NCI-H460 (cell line): ENCODE data around the gene HAUS8. TPM values are rescaled to one million over a fixed set of nuclear protein-coding genes. Genes with fewer than 3 reads are reported as not detected.
"Not testable (repeated sequence)": the region's sequence is repeated elsewhere in the genome, so short reads cannot be mapped to it uniquely, and the experiment has no call there.

ENCODE experiments used
- DNase-seq: peaks from one replicate; pipeline ENCODE4 v3.0.0-alpha.2; 2016; ENCODE audit warnings: low read depth; ENCODE audit errors: extremely low read depth
- total RNA-seq: library from RNA; depleted of rRNA; stranded (reverse); fragments of >200 nt; shearing (Covaris generic); gene quantifications from 2 replicates; pipeline ENCODE4 v1.2.3, GENCODE V29; 2014

The HAUS8 gene
- total RNA-seq, 1 experiment from 2014 or later, result 5.1 TPM

DNA sequence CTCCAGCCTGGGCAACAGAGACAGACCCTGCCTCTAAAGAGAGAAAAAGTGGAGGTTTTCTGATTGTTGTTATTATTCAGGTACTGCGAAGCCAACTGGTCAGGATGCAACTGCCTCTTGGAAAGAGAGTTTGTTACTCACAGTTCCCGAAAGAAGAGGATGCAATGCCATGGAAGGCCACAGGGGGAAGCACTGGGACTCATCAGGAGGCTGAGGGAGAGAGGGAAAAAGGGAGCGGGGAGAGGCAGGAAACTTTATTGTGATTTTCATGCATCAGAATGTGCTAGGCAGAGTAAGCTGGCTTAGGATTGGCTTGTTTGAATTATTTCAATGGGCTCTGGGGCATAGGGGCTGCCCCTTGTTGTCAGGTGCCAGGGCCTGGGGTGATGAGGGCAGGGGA lies 27.9 kb upstream of the HAUS8 start:
- no peak for DNase-seq

DNA sequence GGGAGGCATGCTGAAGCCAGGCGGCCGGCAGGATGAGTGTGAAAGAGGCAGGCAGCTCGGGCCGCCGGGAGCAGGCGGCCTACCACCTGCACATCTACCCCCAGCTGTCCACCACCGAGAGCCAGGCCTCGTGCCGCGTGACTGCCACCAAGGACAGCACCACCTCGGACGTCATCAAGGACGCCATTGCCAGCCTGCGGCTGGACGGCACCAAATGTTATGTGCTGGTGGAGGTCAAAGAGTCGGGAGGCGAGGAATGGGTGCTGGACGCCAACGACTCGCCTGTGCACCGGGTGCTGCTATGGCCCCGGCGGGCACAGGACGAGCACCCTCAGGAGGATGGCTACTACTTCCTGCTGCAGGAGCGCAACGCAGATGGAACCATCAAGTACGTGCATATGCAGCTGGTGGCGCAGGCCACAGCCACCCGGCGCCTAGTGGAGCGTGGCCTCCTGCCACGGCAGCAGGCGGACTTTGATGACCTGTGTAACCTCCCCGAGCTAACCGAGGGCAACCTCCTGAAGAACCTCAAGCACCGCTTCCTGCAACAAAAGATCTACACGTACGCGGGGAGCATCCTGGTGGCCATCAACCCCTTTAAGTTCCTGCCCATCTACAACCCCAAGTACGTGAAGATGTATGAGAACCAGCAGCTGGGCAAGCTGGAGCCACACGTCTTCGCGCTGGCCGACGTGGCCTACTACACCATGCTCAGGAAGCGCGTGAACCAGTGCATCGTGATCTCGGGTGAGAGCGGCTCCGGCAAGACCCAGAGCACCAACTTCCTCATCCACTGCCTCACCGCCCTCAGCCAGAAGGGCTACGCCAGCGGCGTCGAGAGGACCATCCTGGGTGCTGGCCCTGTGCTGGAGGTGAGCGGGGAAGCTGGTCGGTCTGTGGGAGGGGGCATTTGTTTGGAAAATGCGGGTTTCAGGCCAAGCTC lies 26.7 kb upstream of the HAUS8 start:
- DNase-seq, result no peak

DNA sequence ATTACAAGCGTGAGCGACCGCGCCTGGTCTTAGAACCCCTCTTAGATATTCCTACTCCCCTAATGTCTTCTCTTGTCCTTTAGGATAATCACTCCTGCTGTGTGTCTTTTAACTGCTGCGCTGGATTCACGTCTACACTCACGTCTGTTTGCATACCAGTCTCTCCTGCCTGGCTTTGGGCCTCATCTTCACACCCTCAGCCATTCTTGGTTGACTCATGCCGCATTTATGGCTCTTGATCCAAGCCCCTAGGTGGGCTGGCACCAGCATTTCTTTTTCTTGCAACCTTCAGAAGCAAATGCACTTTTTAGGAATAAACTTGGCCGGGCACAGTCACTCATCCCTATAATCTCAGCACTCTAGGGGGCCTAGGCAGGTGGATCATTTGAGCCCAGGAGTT lies 23.1 kb upstream of the HAUS8 start:
- DNase-seq, result no peak

DNA sequence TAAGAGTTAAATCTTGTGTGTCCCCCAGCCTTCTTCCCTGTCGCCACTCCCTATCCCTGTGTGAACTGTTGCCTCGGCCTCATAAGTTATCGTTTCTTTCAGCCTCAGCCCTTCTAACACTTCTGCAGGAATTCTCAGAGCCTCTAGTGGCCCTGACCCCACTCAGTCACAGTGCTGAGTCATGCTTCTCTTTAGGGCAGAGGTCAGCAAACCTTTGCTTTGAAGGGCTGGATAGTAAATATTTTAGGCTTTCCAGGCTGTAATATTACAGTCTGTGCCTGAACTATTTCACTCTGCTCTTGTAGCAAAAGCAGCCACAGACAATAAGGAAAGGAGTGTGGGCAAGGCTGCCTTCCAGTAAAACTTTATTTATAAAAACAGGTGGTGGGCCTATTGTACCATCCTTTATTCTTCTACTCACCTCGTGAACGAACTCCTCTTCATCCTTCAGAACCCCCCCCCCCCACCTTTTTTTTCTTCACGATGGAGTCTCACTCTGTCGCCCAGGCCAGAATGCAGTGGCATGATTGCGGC lies 22.4 kb upstream of the HAUS8 start:
- peak; percentile 52 for DNase-seq

DNA sequence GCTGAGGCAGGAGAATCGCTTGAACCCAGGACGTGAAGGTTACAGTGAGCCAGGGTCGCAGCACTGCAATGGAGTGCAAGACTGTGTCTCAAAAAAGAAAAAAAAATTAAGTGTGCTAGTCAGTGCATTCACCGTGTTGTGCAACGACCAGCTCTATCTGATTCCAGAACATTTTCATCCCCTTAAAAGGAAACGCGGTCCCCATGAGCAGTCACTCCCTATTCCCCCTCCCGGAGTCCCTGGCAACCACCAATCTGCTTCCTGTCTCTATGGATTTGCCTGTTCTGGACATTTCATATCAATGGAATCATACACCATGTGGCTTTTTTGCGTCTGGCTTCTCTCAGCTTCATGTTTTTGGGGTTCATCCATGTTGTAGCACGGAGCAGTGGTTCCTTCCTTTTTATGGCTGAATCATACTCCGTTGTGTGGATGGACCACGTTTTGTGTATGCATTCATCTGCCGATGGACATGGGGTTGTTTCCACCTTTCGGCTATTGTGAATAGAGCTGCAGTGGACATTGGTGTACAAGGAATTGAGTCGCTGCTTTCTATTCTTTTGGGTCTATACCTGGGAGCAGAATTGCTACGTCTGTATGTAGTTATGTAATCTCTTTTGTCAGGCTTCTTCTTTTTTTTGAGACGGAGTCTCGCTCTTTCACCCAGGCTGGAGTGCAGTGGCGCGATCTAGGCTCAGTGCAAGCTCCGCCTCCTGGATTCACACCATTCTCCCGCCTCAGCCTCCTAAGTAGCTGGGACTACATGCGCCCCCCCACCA lies 20.1 kb upstream of the HAUS8 start:
- DNase-seq, result no peak

DNA sequence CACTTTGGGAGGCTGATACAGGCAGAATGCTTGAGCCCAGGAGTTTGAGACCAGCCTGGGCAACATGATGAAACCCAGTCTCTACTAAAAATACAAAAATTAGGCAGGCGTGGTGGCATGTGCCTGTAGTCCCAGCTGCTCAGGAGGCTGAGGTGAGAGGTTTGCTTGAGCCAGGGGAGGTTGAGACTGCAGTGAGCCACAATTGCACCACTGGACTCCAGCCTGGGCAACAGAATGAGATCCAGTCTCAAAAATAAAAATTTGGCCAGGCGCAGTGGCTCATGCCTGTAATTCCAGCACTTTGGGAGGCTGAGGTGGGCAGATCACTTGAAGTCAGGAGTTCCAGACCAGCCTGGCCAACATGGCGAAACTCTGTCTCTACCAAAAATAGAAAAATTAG lies 19.4 kb upstream of the HAUS8 start:
- not testable (repeated sequence) for DNase-seq

DNA sequence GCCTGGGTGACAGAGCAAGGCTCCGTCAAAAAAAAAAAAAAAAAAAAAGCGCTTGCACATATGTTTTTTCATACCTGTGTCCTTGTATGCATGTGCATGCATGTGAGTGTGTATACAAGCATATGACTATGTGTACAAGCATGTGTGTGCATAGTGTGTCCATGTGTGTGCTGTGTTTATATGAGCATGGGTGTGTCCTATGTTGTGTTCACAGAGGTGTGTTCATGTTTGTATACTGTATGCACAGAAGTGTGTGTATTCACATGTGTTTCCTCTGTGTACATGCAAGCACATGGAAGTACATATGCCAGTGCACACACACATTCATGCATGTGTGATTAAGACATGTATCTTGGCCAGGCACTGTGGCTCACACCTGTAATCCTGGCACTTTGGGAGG lies 17.4 kb upstream of the HAUS8 start:
- DNase-seq, result no peak

DNA sequence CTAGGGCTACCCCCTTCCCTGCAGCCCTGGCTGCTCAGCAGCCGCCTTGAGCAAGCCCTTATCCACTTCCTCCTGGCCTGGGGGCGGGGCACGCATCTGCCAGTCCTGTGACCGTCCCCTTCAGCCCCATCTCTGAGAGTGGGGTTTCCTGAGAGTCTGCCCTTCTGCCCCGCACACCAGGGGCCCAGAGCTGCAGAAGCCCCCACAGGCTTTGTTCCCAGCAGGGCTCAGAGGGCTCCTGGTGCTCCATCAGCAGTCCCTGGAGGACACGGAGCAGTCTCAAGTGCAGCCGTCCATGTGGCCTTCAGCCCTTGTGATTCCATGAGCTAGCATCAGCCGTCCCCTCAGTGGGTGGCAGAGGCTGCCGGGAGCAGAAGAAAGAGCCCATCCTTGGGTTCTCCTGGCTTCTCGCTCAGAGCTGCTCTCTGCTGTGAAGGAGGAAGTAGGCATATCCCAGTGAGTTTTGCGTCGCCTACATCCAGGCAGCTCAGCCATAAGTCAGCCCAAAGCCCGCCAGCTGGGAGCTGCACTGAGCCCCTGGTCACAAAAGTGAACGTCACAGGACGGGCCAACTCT lies 16.6 kb upstream of the HAUS8 start:
- DNase-seq, result no peak

DNA sequence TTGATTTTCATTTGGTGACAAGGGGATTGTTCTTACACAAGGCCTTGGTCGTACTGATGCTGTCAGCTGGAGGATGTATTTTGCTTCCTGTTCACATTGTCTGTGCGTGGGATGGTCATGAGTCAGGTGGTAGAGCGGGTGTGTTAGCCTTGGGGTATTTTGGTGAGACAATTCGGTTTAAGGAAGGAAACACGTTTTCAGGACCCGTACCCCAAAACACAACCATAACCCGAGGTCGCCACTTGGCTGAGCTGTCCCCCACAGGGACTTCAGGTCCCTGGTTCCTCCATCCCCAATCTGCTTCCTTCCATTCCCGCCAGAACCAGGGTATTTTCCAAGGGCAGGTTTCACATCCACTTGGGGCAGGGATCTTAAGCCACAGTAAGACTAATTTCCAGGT lies 15.3 kb upstream of the HAUS8 start:
- DNase-seq, result no peak

DNA sequence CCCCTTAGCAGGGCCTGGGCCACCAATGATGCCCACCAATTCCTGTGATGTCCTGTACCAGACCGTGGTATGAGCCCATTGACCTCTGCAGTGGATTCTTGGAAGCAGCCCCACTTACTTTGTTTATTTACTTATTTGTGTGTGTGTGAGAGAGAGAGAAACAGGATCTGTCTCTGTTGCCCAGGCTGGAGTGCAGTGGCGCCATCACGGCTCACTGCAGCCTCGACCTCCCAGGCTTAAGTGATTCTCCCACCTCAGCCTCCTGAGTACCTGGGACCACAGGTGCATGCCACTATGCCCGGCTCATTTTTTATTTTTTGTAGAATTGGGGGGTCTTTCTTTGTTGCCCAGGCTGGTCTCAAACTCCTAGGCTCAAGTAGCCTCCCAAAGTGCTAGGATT lies 13.3 kb upstream of the HAUS8 start:
- no peak for DNase-seq

DNA sequence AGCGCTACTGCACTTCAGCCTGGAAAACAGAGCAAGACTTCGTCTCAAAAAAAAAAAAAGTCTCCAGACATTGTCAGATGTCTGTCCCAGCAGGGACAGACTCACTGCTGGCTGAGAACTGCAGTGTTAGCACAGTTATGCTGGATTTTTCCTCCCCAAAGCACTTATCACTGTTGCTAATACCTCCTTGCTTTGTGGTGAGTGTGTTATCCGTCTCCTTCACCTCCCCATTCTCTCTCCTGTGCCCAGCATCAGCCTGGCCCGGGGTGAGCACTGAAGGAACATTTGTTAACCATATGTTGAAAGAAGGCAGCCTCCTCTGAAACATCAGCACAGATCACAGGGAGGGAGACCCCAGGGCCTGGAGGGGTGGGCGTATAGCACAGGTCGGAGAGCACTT lies 11.6 kb upstream of the HAUS8 start:
- DNase-seq, result no peak

DNA sequence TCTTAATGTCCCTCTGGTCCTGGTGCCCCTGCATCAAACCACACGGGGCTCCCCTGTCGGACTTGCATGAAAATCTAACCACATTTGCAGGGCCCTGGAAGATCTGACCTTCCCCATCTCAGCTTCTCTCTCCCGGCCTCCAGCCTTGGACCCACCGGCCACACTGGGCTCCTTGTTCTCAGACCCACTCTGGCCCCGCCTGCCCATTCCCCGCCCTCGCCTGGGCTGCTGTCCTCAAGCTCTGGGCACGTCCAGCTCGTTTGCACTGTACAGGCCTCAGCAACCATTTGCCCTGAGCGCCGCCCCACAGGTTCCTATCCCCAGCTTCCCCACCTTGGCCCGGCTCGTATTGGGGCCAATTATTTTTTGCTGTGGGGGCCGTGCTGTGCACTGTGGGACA lies 10.9 kb upstream of the HAUS8 start:
- no peak for DNase-seq

DNA sequence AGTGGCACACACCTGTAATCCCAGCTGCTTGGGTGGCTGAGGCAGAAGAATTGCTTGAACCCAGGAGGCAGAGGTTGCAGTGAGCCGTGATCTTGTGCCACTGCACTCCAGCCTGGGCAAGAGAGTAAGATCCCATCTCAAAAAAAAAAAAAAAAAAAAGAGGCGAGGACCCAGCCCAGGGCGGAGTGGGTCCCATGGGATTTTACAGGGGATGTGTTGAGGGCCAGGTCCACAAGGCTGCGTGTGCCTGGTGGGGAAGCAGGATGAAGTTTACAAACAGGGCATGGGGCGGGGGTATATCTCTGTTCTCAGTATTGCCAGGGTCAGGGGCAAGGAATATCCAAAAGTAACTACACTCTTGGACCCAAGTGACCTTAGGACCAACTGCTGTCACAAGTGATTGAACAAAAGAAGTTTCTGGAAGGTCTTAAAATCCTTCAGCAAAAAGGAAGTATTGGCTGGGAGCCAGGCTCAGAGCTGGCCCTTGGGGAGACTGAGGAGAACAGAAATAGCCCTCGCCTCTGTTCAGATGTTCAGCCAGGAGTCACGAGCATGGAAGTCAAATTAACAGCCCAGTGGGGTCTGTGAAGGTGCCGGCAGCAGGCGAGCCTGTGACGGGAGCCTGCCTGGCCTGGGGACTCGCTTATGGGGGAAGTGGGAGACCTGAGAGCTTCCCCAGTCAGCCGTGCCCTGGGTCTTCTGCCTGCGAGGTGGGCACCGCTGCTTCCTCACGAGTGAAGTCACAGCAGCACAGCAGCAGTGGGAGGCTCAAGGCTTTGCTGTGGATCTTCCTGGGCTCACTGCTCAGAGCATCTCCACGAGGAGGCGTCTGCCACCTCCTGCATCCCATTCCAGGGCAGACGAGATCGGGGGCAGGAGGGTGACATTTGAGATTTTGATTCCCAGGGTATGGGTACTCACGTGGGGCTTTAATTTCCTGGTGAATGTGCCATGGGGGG lies 6.7 kb upstream of the HAUS8 start:
- DNase-seq, result no peak

DNA sequence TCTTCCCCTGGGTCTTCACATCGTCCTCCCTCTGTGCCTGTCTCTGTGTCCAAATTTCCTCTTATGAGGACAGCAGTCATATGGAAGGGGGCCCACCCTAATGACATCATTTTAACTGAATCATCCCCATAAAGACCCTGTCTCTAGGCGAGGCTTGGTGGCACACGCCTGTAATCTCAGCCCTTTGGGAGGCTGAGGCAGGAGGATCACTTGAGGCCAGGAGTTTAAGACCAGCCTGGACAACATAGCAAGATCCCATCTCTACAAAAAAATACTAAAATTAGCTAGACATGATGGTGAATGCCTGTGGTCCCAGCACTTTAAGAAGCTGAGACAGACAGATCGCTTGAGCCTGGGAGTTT lies 5.2 kb upstream of the HAUS8 start:
- no peak for DNase-seq

DNA sequence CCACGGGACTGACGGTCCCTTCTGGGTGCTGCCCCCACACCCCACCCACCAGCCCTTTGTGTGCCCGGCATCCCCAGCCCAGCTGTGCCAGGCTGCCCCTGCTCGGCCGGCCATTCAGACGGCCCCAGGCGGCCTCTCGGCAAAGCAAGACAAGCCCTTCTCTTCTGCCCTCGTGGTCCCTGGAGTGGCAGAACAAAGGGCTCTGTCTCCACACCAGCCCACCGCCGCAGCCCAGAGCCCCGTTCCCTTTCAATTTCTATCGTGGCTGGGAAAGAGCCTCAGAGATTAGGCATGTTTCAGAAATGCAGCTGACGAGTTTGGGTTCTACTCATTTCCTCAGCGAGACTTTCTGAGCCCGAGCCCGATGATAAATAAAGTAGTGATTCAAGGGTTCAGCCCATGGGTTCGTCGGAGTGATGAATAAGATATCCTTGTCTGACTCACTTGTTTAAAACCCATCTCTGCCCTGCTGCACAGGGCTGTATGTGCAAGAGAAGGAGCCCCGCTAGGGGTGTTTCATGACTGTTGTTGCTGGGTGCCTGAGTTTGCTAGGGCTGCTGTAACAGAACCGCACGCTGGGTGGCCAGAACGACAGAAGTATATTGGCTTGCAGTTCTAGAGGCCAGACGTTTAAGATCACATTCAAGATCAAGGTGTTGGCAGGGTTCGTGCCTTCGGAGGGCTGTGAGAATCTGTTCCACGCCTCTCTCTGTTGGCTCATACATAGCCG lies 4.6 kb upstream of the HAUS8 start:
- peak; percentile 79 for DNase-seq

DNA sequence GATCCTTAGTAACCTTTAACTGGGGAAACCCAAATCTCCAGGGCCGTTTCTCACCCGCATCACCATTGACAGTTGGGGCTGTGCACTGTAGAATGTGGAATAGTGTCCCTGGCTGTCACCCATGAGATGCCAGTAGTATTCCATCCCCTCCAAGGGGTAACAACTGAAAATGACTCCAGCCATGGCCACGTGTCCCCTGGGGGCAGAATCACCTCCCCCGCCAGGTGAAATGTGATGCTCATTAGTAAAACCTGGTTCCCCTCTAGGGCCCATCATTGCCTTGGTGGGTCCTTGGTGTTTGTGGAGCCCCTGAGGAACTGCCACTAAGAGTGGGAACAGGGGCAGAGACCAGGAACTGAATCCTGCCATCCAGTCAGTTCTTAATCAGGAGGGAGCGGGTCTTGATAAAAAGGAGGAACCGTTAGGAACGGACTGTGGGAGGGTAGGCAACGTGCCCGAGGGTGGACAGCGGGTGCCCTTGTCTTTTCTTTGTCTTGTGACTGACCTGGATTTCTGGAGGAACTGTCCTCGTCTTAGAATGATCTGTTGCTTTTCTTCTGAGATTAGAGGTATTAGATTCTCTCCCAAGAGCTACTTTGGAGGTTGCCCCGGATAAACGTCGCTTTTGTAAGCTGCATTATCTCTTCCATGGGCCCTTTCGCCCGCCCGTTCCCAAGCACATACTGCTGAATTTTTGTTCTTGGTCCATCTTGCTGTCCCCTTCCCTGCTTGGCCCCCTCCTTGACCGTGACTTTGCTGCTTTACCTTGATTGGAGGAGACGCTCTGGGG lies 3.9 kb upstream of the HAUS8 start:
- DNase-seq, result no peak

DNA sequence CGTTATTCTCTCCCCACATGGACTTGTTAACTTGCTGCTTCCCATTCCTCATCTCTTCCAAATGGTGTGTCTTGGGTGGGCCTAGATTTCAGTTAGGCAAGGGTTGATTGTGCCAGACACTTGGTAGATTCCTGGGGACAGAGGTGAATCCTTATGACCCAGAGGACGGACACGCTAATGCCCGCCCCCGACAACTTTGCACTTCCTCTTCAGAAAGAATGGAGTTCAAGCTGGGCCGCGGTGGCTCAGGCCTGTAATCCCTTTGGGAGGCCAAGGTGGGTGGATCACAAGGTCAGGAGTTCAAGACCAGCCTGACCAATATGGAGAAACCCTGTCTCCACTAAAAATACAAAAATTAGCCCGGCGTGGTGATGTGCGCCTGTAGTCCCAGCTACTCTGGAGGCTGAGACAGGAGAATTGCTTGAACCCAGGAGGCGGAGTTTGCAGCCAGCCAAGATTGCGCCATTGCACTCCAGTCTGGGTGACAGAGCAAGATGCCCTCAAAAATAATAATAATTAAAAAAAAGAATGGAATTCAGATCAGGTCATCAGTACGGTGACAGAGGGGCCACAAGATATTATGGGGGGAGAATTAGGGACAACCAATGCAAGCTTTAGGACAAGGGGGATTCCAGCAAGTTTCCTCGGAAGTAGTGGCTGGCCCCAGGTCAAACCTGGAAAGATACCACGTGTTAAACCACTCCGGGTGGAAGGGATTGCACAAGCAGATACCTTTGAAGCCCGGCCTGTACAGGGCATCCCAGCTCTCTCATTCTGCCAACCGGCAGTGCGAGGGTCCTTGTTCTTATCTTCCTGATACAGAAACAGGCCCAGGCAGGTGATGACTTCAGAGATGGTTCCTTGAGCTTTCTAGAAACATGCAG lies 3.0 kb upstream of the HAUS8 start:
- DNase-seq, result no peak
